ENCODE data around the gene SDC3. TPM values are rescaled to one million over a fixed set of nuclear protein-coding genes. Genes with fewer than 3 reads are reported as not detected.

The SDC3 gene
- total and polyA plus RNA-seq, 4 donors: 3.3 to 27.5 (median 16.6) TPM

- no peaks in the 10 kb centered on the region for H3K27me3 ChIP-seq (ENCODE audit: control insufficient read depth in 4 of 4, insufficient read depth in 4 of 4, low read length in 3 of 4)
- TF ChIP-seq ATF3 (IDR thresholded peaks at IDR 0.05): no peak
- no peak for TF ChIP-seq FOXA1 (IDR thresholded peaks at IDR 0.05)
- no peak for TF ChIP-seq NR2F2 (IDR thresholded peaks at IDR 0.05)
- TF ChIP-seq JUND (IDR thresholded peaks at IDR 0.05): no peak
- no peak for TF ChIP-seq HNF4G (IDR thresholded peaks at IDR 0.05)
- TF ChIP-seq SP1 (IDR thresholded peaks at IDR 0.05): no peak
- TF ChIP-seq CTCF (IDR thresholded peaks at IDR 0.05; ENCODE audit: low read depth, low read length, missing input control): no peak
- no peak for DNase-seq (ENCODE audit: low spot score)
- no peaks in the 10 kb centered on the region for H3K9me3 ChIP-seq (ENCODE audit: control insufficient read depth in 4 of 4, low read length in 3 of 4)
- no peak overlapping the region for H3K9ac ChIP-seq (ENCODE audit: low read depth in 1 of 2, low read length in 2 of 2)
- 76% methylated on average over 17 of the region's 17 CpGs for WGBS
- no peak overlapping the region for H3K4me3 ChIP-seq (ENCODE audit: low read depth in 1 of 3, low read length in 3 of 3)
- H3K36me3 ChIP-seq (ENCODE audit: control insufficient read depth in 4 of 4, insufficient read depth in 3 of 4, low read depth in 1 of 4, low read length in 3 of 4): no peaks in the 10 kb centered on the region
- H3K27ac ChIP-seq (ENCODE audit: low read depth in 1 of 2, low read length in 2 of 2): no peak overlapping the region
- peaks cover 0 to 12% (median 0%) of the 10 kb centered on the region in 4 donors for H3K4me1 ChIP-seq (ENCODE audit: control insufficient read depth in 4 of 4, insufficient read depth in 4 of 4, low read length in 3 of 4)
These were observed 28.4 kb downstream of the SDC3 start for GRCh38 chr1:30879940-30880677.

- WGBS: 72% methylated on average over 4 of the region's 4 CpGs
- H3K9ac ChIP-seq (ENCODE audit: low read depth in 1 of 2, low read length in 2 of 2): no peak overlapping the region
- H3K4me3 ChIP-seq (ENCODE audit: low read depth in 1 of 3, low read length in 3 of 3): no peak overlapping the region
- no peak overlapping the region for H3K27ac ChIP-seq (ENCODE audit: low read depth in 1 of 2, low read length in 2 of 2)
- H3K9me3 ChIP-seq (ENCODE audit: control insufficient read depth in 4 of 4, low read length in 3 of 4): no peaks in the 10 kb centered on the region
- peaks cover 0 to 12% (median 0%) of the 10 kb centered on the region in 4 donors for H3K4me1 ChIP-seq (ENCODE audit: control insufficient read depth in 4 of 4, insufficient read depth in 4 of 4, low read length in 3 of 4)
- no peaks in the 10 kb centered on the region for H3K27me3 ChIP-seq (ENCODE audit: control insufficient read depth in 4 of 4, insufficient read depth in 4 of 4, low read length in 3 of 4)
- no peaks in the 10 kb centered on the region for H3K36me3 ChIP-seq (ENCODE audit: control insufficient read depth in 4 of 4, insufficient read depth in 3 of 4, low read depth in 1 of 4, low read length in 3 of 4)
- no peak for DNase-seq (ENCODE audit: low spot score)
- TF ChIP-seq NR2F2 (IDR thresholded peaks at IDR 0.05) (no peak), ZBTB33 (IDR thresholded peaks at IDR 0.05) (no peak), MAX (IDR thresholded peaks at IDR 0.05) (no peak), SP1 (IDR thresholded peaks at IDR 0.05) (no peak), CTCF (IDR thresholded peaks at IDR 0.05; ENCODE audit: low read depth, low read length, missing input control) (no peak), FOXA2 (IDR thresholded peaks at IDR 0.05) (no peak), YY1 (IDR thresholded peaks at IDR 0.05) (no peak), TAF1 (conservative IDR thresholded peaks at IDR 0.05) (no peak), FOXA1 (IDR thresholded peaks at IDR 0.05) (no peak), GABPA (IDR thresholded peaks at IDR 0.05 in 1 of 2, conservative IDR thresholded peaks at IDR 0.05 in 1 of 2) (no peak), RXRA (IDR thresholded peaks at IDR 0.05) (no peak), ATF3 (IDR thresholded peaks at IDR 0.05) (no peak), HNF4G (IDR thresholded peaks at IDR 0.05) (no peak), HNF4A (conservative IDR thresholded peaks at IDR 0.05) (no peak), REST (IDR thresholded peaks at IDR 0.05) (no peak), RAD21 (IDR thresholded peaks at IDR 0.05) (no peak)
These were observed 29.3 kb downstream of the SDC3 start for GRCh38 chr1:30879126-30879786.

All from liver (tissue), 9 donors.